Mesendoderm (in vitro differentiated cells): ENCODE data around the gene PPM1M.

ENCODE experiments used
- DNase-seq: peaks from one replicate; pipeline ENCODE4 v3.0.0; 2013
- H2AK5ac ChIP-seq: 2 replicates; pipeline ENCODE4 v1.6.1; 2013; ENCODE audit warnings: low read length, inconsistent platforms
- H2BK120ac ChIP-seq: 2 replicates; pipeline ENCODE4 v1.6.1; 2013; ENCODE audit warnings: low read depth, mild to moderate bottlenecking, low read length, moderate library complexity, mixed read lengths
- H2BK15ac ChIP-seq: replicated peaks from 2 replicates; pipeline ENCODE4 v1.6.1; 2013; ENCODE audit warnings: low read depth, mild to moderate bottlenecking, moderate library complexity
- H2BK5ac ChIP-seq: 2 replicates; pipeline ENCODE4 v1.6.1; 2013; ENCODE audit warnings: low read length, inconsistent platforms
- H3K18ac ChIP-seq: 2 replicates; pipeline ENCODE4 v1.6.1; 2013; ENCODE audit warnings: mild to moderate bottlenecking, low read length, mixed read lengths
- H3K23ac ChIP-seq: one replicate; pipeline ENCODE4 v1.6.1; 2013; ENCODE audit warnings: low read length
- H3K27ac ChIP-seq: 2 replicates; pipeline ENCODE4 v1.5.1; 2013; ENCODE audit warnings: low read depth, mild to moderate bottlenecking, inconsistent platforms, low read length, moderate library complexity
- H3K27me3 ChIP-seq: 2 replicates; pipeline ENCODE4 v1.6.1; 2013; ENCODE audit warnings: low read length, control low read depth, mild to moderate bottlenecking, inconsistent platforms; ENCODE audit not compliant: insufficient read depth, poor library complexity
- H3K36me3 ChIP-seq: 2 replicates; pipeline ENCODE4 v1.6.1; 2013; ENCODE audit warnings: low read length, inconsistent platforms; ENCODE audit not compliant: control insufficient read depth, insufficient read depth
- H3K4ac ChIP-seq: one replicate; pipeline ENCODE4 v1.6.1; 2013; ENCODE audit warnings: low read depth, mild to moderate bottlenecking, low read length, moderate library complexity
- H3K4me1 ChIP-seq: 2 replicates; pipeline ENCODE4 v1.6.1; 2013; ENCODE audit warnings: low read depth, low read length, inconsistent platforms; ENCODE audit not compliant: control insufficient read depth
- H3K4me2 ChIP-seq: 2 replicates; pipeline ENCODE4 v1.6.1; 2013; ENCODE audit warnings: low read length
- H3K4me3 ChIP-seq: 2 replicates; pipeline ENCODE4 v1.5.1; 2013; ENCODE audit warnings: mild to moderate bottlenecking, low read length
- H3K56ac ChIP-seq: one replicate; pipeline ENCODE4 v1.6.1; 2013; ENCODE audit warnings: low read length
- H3K79me1 ChIP-seq: 2 replicates; pipeline ENCODE4 v1.6.1; 2013; ENCODE audit warnings: low read length, inconsistent platforms
- H3K79me2 ChIP-seq: 2 replicates; pipeline ENCODE4 v1.6.1; 2013; ENCODE audit warnings: mild to moderate bottlenecking, low read length; ENCODE audit not compliant: control insufficient read depth, insufficient read depth
- H3K9ac ChIP-seq: 2 replicates; pipeline ENCODE4 v1.6.1; 2013; ENCODE audit warnings: low read length, inconsistent platforms
- H4K5ac ChIP-seq: one replicate; pipeline ENCODE4 v1.6.1; 2013; ENCODE audit warnings: low read length
- H4K8ac ChIP-seq: one replicate; pipeline ENCODE4 v1.6.1; 2013; ENCODE audit warnings: low read depth, mild to moderate bottlenecking, control low read depth, low read length, moderate library complexity
- WGBS: extraction: QIAGEN DNeasy Blood & Tissue Kit; methylation state at CpG from one replicate; pipeline ENCODE4 v1.1.7; 2013; ENCODE audit warnings: low lambda C conversion rate, missing lambda C conversion rate; ENCODE audit not compliant: insufficient coverage; ENCODE audit errors: extremely low coverage; 5-methylcytosine and 5-hydroxymethylcytosine counted together

The PPM1M gene

DNA sequence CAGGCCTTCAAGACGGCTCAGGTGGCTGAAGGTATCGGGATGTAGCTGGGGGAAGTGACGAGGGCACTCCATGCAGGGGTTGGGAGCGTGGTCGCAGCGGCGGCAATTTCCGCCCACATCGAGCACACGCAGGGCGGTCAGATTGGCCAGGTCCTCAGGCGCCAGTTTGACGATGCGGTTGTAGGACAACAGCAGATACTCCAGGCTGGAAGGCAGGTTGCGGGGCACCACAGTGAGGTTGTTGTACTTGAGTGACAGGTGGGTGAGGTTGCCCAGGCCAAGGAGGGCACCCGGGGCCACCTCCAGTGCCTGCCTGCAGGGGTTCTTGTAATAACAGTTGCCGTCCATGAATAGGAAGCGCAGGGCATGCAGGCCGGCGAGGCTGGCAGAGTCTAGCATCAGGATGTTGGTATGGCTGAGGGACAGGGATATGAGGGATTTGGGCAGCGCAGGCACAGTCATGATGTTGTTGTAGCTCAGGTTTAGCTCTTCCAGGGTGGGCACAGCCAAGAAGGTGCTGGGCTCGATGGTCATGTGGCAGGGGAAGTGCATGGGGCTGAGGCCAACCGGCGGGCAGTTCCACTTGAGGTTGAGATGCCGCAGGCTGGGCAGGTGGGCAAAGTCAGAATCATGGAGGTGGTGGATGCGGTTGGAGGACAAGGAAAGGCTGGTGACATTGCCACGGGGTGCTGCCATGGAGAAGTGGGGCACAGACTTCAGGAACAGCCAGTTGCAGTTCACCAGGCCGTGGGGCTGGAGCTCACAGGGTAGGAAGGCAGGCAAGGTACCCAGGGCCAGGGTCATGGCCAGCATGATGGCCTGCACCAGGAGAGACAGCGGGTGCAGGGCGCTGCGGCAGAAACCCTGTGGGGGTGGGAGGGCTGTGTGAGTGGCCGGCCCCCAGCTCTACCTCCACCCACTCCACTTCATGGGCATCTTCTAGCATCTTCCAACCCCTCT, 21.8 kb upstream of the PPM1M start:
- H2BK15ac ChIP-seq = no peak overlapping the region
- H3K4me1 ChIP-seq = no peaks in the 10 kb centered on the region
- no peaks in the 10 kb centered on the region for H3K36me3 ChIP-seq
- no peak overlapping the region for H3K9ac ChIP-seq
- H3K56ac ChIP-seq = no peak overlapping the region
- no peak overlapping the region for H3K18ac ChIP-seq
- no peak overlapping the region for H3K4ac ChIP-seq
- H2BK120ac ChIP-seq = no peak overlapping the region
- WGBS = no CpG with 5 or more reads among the region's 32 CpGs
- H2BK5ac ChIP-seq = no peak overlapping the region
- H3K27ac ChIP-seq = no peak overlapping the region
- no peak overlapping the region for H2AK5ac ChIP-seq
- H4K5ac ChIP-seq = no peak overlapping the region
- H4K8ac ChIP-seq = no peak overlapping the region
- H3K79me1 ChIP-seq = no peaks in the 10 kb centered on the region
- H3K79me2 ChIP-seq = no peaks in the 10 kb centered on the region
- no peak overlapping the region for H3K23ac ChIP-seq
- H3K4me3 ChIP-seq = no peak overlapping the region
- H3K4me2 ChIP-seq = no peak overlapping the region
- no peak for DNase-seq
- no peaks in the 10 kb centered on the region for H3K27me3 ChIP-seq

- H3K4me1 ChIP-seq = no peaks in the 10 kb centered on the region
- no peak within 1 kb of the TSS for H3K56ac ChIP-seq
- peaks cover 6% of the 10 kb centered on the region for H3K36me3 ChIP-seq
- no peak within 1 kb of the TSS for H3K9ac ChIP-seq
- DNase-seq = no peak
- no peak within 1 kb of the TSS for H3K4ac ChIP-seq
- no peaks in the 10 kb centered on the region for H3K79me1 ChIP-seq
- no peak within 1 kb of the TSS for H3K4me2 ChIP-seq
- no CpG with 5 or more reads among the region's 9 CpGs for WGBS
- H4K5ac ChIP-seq = no peak within 1 kb of the TSS
- H2BK5ac ChIP-seq = no peak within 1 kb of the TSS
- H3K23ac ChIP-seq = no peak within 1 kb of the TSS
- no peaks in the 10 kb centered on the region for H3K27me3 ChIP-seq
- no peak within 1 kb of the TSS for H4K8ac ChIP-seq
- H2AK5ac ChIP-seq = no peak within 1 kb of the TSS
- no peak within 1 kb of the TSS for H3K4me3 ChIP-seq
- H2BK120ac ChIP-seq = no peak within 1 kb of the TSS
- no peak within 1 kb of the TSS for H2BK15ac ChIP-seq
- H3K27ac ChIP-seq = no peak within 1 kb of the TSS
- no peaks in the 10 kb centered on the region for H3K79me2 ChIP-seq
- no peak within 1 kb of the TSS for H3K18ac ChIP-seq
Measured at GRCh38 chr3:52225452-52226228, 19.9 kb upstream of the PPM1M start, which contains the start of gene TLR9. Gene TLR9 (minus strand): TSS chr3:52225645. CDS start chr3:52225529, 116 bp downstream.

- Histone ChIP-seq H4K5ac (no peak overlapping the region), H3K56ac (no peak overlapping the region), H3K79me1 (no peaks in the 10 kb centered on the region), H3K36me3 (peaks cover 8% of the 10 kb centered on the region), H2AK5ac (no peak overlapping the region), H3K18ac (no peak overlapping the region), H2BK120ac (no peak overlapping the region), H4K8ac (no peak overlapping the region), H3K27me3 (no peaks in the 10 kb centered on the region), H2BK5ac (no peak overlapping the region), H3K4ac (no peak overlapping the region), H3K4me3 (no peak overlapping the region), H3K4me2 (no peak overlapping the region), H3K4me1 (no peaks in the 10 kb centered on the region), H3K9ac (no peak overlapping the region), H3K23ac (no peak overlapping the region), H2BK15ac (no peak overlapping the region), H3K27ac (no peak overlapping the region), H3K79me2 (no peaks in the 10 kb centered on the region)
- no peak for DNase-seq
- no CpG with 5 or more reads among the region's 5 CpGs for WGBS
Measured at GRCh38 chr3:52226229-52226817, 19.2 kb upstream of the PPM1M start.

GRCh38 chr3:52227117-52227516, 18.4 kb upstream of the PPM1M start:
- Histone ChIP-seq H2BK15ac (no peak overlapping the region), H3K79me1 (no peaks in the 10 kb centered on the region), H2BK5ac (no peak overlapping the region), H3K27ac (no peak overlapping the region), H3K18ac (no peak overlapping the region), H3K4me3 (no peak overlapping the region), H3K79me2 (no peaks in the 10 kb centered on the region), H3K4me2 (no peak overlapping the region), H3K23ac (no peak overlapping the region), H3K4ac (no peak overlapping the region), H2AK5ac (no peak overlapping the region), H4K8ac (no peak overlapping the region), H2BK120ac (no peak overlapping the region), H3K4me1 (no peaks in the 10 kb centered on the region), H4K5ac (no peak overlapping the region), H3K56ac (no peak overlapping the region), H3K9ac (no peak overlapping the region), H3K36me3 (peaks cover 8% of the 10 kb centered on the region), H3K27me3 (no peaks in the 10 kb centered on the region)
- WGBS = no CpG with 5 or more reads among the region's 4 CpGs
- DNase-seq = no peak

- Histone ChIP-seq H4K5ac (no peak overlapping the region), H3K27ac (no peak overlapping the region), H2BK15ac (no peak overlapping the region), H3K4me3 (no peak overlapping the region), H2AK5ac (no peak overlapping the region), H3K79me2 (no peaks in the 10 kb centered on the region), H3K27me3 (no peaks in the 10 kb centered on the region), H3K4me1 (no peaks in the 10 kb centered on the region), H2BK120ac (no peak overlapping the region), H3K18ac (no peak overlapping the region), H3K4me2 (no peak overlapping the region), H3K9ac (no peak overlapping the region), H2BK5ac (no peak overlapping the region), H3K4ac (no peak overlapping the region), H3K23ac (no peak overlapping the region), H3K79me1 (no peaks in the 10 kb centered on the region), H4K8ac (no peak overlapping the region), H3K56ac (no peak overlapping the region), H3K36me3 (peaks cover 8% of the 10 kb centered on the region)
- no peak for DNase-seq
- WGBS = no CpG with 5 or more reads among the region's 7 CpGs
Measured at GRCh38 chr3:52227766-52228165, 17.8 kb upstream of the PPM1M start.
